Mucosa of rectum (tissue), 2 donors: ENCODE data around the gene LSAMP.

ENCODE experiments used
- H3K27ac ChIP-seq, 2 donors: one replicate each; pipeline ENCODE4 v1.7.0; 2013; ENCODE audit warnings: inconsistent platforms in 2 of 2, low read depth in 2 of 2, low read length in 2 of 2
- H3K27me3 ChIP-seq, 2 donors: one replicate each; pipeline ENCODE4 v1.7.0; 2013; ENCODE audit warnings: low read length in 2 of 2; ENCODE audit not compliant: control insufficient read depth in 2 of 2, insufficient read depth in 2 of 2
- H3K36me3 ChIP-seq, 2 donors: one replicate each; pipeline ENCODE4 v1.7.0; 2013; ENCODE audit warnings: low read length in 2 of 2; ENCODE audit not compliant: control insufficient read depth in 2 of 2, insufficient read depth in 2 of 2
- H3K4me1 ChIP-seq, 2 donors: one replicate each; pipeline ENCODE4 v1.7.0; 2013; ENCODE audit warnings: low read length in 2 of 2, mild to moderate bottlenecking in 1 of 2; ENCODE audit not compliant: control insufficient read depth in 2 of 2, insufficient read depth in 2 of 2
- H3K4me3 ChIP-seq, 2 donors: one replicate each; pipeline ENCODE4 v1.7.0; 2013; ENCODE audit warnings: low read length in 2 of 2
- H3K9ac ChIP-seq, 2 donors: one replicate each; pipeline ENCODE4 v1.7.0; 2013; ENCODE audit warnings: low read length in 2 of 2, low read depth in 1 of 2, mild to moderate bottlenecking in 1 of 2
- H3K9me3 ChIP-seq, 2 donors: one replicate each; pipeline ENCODE4 v1.7.0; 2013; ENCODE audit warnings: low read length in 2 of 2; ENCODE audit not compliant: control insufficient read depth in 2 of 2
- donor health status: healthy.
- donor health status: Normal muscosa, but diverticular disease.

LSAMP gene

GRCh38 chr3:116135457-116136085 is 309.7 kb downstream of the LSAMP start:
- Histone ChIP-seq H3K4me3 (no peak overlapping the region), H3K9me3 (no peaks in the 10 kb centered on the region), H3K27me3 (no peaks in the 10 kb centered on the region), H3K4me1 (no peaks in the 10 kb centered on the region), H3K36me3 (no peaks in the 10 kb centered on the region), H3K9ac (no peak overlapping the region), H3K27ac (no peak overlapping the region)

GRCh38 chr3:116129187-116129946 is 315.9 kb downstream of the LSAMP start:
- Histone ChIP-seq H3K4me3 (no peak overlapping the region), H3K27ac (no peak overlapping the region), H3K9ac (no peak overlapping the region), H3K27me3 (no peaks in the 10 kb centered on the region), H3K4me1 (no peaks in the 10 kb centered on the region), H3K36me3 (no peaks in the 10 kb centered on the region), H3K9me3 (no peaks in the 10 kb centered on the region)

DNA sequence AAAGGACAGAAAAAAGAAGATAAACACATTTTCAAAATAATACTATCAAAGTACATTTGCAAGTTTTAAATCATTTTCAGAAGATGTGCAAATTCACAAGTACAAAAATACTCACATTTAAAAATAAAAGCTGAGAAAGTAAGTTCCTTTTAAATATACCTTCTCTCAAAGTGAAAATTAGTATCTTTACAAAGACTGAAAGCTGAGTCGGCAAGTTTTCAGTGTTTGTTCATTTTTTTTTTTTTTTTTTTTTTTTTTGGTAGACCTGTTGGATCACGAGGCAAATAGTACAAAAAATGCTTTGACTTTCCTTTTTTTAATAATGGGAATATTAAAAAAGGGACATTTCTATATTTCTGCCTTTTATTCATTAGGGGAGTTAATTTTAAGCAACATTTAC is 317.8 kb downstream of the LSAMP start:
- Histone ChIP-seq H3K27ac (no peak overlapping the region), H3K27me3 (no peaks in the 10 kb centered on the region), H3K4me3 (no peak overlapping the region), H3K9me3 (no peaks in the 10 kb centered on the region), H3K4me1 (no peaks in the 10 kb centered on the region), H3K9ac (no peak overlapping the region), H3K36me3 (no peaks in the 10 kb centered on the region)

- Histone ChIP-seq H3K36me3 (no peaks in the 10 kb centered on the region), H3K9ac (no peak overlapping the region), H3K27ac (no peak overlapping the region), H3K4me1 (no peaks in the 10 kb centered on the region), H3K4me3 (no peak overlapping the region), H3K27me3 (no peaks in the 10 kb centered on the region), H3K9me3 (no peaks in the 10 kb centered on the region)
Measured at GRCh38 chr3:116124166-116124565, 321.1 kb downstream of the LSAMP start.

DNA sequence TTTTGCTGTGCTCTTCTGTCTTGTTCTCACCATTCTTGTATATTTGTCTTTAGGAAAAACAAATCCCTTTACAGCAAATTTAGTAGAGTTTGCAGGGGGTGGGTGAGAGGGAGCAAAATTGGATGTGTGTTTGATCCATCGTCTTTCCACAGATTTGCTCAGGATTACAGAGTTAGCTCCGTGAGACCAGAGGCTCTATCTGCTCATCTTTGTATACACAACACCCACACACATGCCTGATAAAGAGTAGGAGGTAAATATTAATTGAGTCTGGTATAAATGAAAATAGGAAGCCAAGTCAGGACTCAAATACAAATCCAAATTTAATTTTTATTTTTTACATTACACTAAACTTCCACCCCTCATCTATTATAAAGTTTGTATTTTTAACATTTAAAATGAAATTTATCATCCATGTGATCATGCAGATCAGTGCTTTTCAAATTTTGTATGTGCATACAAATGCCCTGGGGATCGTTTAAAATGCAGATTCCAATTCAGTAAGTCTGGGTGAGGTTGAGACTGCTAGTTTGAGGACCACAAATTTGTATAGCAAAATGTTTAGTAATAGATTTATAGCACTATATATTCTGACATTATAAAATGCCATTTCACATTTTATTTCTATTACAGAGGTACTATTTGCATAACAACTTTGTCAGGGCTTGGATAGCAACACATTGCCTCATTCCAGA is 326.7 kb downstream of the LSAMP start:
- no peaks in the 10 kb centered on the region for H3K27me3 ChIP-seq
- no peaks in the 10 kb centered on the region for H3K36me3 ChIP-seq
- H3K4me1 ChIP-seq: no peaks in the 10 kb centered on the region
- no peak overlapping the region for H3K4me3 ChIP-seq
- no peak overlapping the region for H3K27ac ChIP-seq
- no peaks in the 10 kb centered on the region for H3K9me3 ChIP-seq
- H3K9ac ChIP-seq: no peak overlapping the region

DNA sequence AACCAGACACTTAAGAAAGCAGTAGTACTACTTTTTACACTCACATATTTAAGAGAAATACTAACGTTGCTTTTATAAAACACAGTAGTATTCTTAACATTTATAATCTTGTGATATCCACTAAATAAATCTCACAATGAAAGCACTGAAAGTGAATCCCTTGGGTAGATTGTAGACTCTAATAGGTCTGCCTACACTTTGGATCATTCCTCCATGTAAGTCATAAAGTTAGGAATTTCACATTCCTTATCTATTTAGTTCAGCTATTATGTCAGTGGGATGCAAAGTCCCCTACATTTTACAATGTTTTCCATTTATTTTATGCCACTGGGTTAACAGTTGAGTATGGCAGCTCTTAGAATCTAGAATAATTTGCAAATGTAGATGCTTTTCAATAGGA is 330.7 kb downstream of the LSAMP start:
- H3K4me1 ChIP-seq: no peaks in the 10 kb centered on the region
- H3K36me3 ChIP-seq: no peaks in the 10 kb centered on the region
- no peak overlapping the region for H3K4me3 ChIP-seq
- H3K27ac ChIP-seq: no peak overlapping the region
- no peak overlapping the region for H3K9ac ChIP-seq
- H3K27me3 ChIP-seq: no peaks in the 10 kb centered on the region
- no peaks in the 10 kb centered on the region for H3K9me3 ChIP-seq

DNA sequence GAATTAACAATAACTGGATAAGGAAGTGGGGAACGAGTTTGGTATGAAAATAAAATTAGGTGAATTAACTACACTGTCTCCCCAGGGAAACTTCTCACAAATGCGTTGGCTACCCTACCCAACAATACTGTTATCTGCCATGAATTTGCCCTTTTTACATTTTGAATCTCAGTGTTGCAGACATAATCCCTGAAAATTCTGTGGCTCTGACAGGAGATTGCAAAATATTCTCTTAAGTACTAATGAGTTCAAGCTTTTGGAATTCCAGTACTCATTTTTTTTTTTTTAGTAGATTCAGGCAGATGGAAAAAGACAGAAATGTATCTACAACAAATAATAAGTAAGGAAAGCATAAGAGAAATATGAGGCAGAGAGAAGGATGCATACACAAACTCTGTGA is 332.6 kb downstream of the LSAMP start:
- no peak overlapping the region for H3K4me3 ChIP-seq
- no peaks in the 10 kb centered on the region for H3K4me1 ChIP-seq
- no peaks in the 10 kb centered on the region for H3K36me3 ChIP-seq
- H3K27ac ChIP-seq: no peak overlapping the region
- H3K9ac ChIP-seq: no peak overlapping the region
- H3K9me3 ChIP-seq: no peaks in the 10 kb centered on the region
- no peaks in the 10 kb centered on the region for H3K27me3 ChIP-seq

DNA sequence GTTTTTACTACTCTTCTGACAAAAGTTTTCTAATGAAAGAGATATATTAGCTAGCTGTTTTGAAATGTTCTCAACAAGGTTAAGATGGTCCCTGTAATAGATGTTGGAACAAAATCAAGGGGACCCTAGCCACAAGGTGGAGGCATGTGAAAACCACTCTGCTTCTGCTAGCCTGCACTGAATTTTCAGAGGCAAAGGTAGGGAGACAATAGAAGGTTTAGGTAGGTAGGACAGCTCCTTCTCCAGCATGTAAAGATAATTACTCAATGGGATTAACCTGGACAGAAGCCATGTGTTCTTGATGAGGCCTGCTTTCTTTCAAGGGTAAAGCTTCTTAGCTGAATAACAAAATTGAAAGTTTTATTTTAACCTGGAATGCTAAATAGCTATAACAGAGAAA is 333.5 kb downstream of the LSAMP start:
- no peaks in the 10 kb centered on the region for H3K4me1 ChIP-seq
- H3K4me3 ChIP-seq: no peak overlapping the region
- H3K9ac ChIP-seq: no peak overlapping the region
- H3K27ac ChIP-seq: no peak overlapping the region
- no peaks in the 10 kb centered on the region for H3K36me3 ChIP-seq
- no peaks in the 10 kb centered on the region for H3K9me3 ChIP-seq
- no peaks in the 10 kb centered on the region for H3K27me3 ChIP-seq

DNA sequence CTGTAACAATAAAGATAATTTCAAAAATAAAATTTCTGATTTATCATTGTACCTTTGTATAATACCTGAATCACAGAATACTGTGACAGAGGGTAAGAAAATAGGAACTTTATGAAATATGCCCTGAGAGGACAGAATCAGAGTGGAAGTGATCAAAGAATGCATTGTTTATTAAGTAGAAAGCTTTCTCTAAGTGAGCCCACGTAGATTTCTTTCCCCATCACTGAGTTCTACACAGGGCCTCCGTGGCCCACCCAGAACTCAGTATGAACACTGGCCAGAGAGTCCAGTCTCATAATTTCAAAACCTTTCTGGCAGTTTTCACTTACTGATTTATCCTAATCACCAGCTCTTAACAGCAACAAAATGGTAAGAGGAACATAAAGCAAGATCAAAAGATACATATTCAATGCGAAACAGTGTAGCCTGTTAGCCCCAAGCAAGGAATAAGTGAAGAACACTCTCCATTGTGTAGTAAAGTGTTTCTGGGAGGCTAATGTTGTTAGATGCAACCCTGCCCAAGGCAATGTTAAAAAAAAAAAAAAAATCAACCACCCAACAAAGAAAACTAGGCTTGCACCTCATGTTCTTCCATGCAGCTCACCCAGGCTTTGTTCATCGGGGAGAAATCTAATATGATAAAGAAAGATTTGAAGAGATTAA is 341.3 kb downstream of the LSAMP start:
- H3K9me3 ChIP-seq: no peaks in the 10 kb centered on the region
- H3K4me3 ChIP-seq: no peak overlapping the region

GRCh38 chr3:116102037-116102436 is 343.2 kb downstream of the LSAMP start:
- Histone ChIP-seq H3K27me3 (no peaks in the 10 kb centered on the region), H3K4me1 (no peaks in the 10 kb centered on the region), H3K4me3 (no peak overlapping the region), H3K36me3 (no peaks in the 10 kb centered on the region), H3K27ac (no peak overlapping the region), H3K9ac (no peak overlapping the region), H3K9me3 (no peaks in the 10 kb centered on the region)

More for the DNA sequence above, 341.3 kb downstream of the LSAMP start:
- Histone ChIP-seq H3K27ac (no peak overlapping the region), H3K9ac (no peak overlapping the region), H3K4me1 (no peaks in the 10 kb centered on the region), H3K27me3 (no peaks in the 10 kb centered on the region), H3K36me3 (no peaks in the 10 kb centered on the region)
